Activated naive CD4-positive, alpha-beta T cell treated with anti-CD3 and anti-CD28 coated beads for 36 hours (primary cell): ENCODE data around the gene PTPN9. TPM values are rescaled to one million over a fixed set of nuclear protein-coding genes. Genes with fewer than 3 reads are reported as not detected.
"Not testable (repeated sequence)": the region's sequence is repeated elsewhere in the genome, so short reads cannot be mapped to it uniquely, and the experiment has no call there.

Experiments used
- CTCF ChIA-PET: fragments of 350-600 bp; sonication (Branson Sonifier 250); formaldehyde crosslinking; loops from one replicate; lab custom pipeline; 2021; ENCODE audit warnings: antibody characterized with exemption; lab: Charles Lee
- DNase-seq: peaks from one replicate; pipeline ENCODE4 v3.0.0-alpha.2; 2020
- H3K27ac Mint-ChIP-seq: one replicate; pipeline ENCODE4 v1.8.0; 2021; ENCODE audit warnings: mild to moderate bottlenecking, mixed read lengths
- H3K27me3 Mint-ChIP-seq: one replicate; pipeline ENCODE4 v1.8.0; 2021; ENCODE audit warnings: low read depth, mixed read lengths
- H3K36me3 Mint-ChIP-seq: one replicate; pipeline ENCODE4 v1.8.0; 2021; ENCODE audit warnings: low read depth, mixed read lengths
- H3K4me1 Mint-ChIP-seq: one replicate; pipeline ENCODE4 v1.8.0; 2021; ENCODE audit warnings: low read depth, mixed read lengths
- H3K4me3 Mint-ChIP-seq: one replicate; pipeline ENCODE4 v1.8.0; 2021; ENCODE audit warnings: mild to moderate bottlenecking, moderate library complexity, mixed read lengths
- H3K9me3 Mint-ChIP-seq: one replicate; pipeline ENCODE4 v1.8.0; 2021; ENCODE audit warnings: mixed read lengths
- intact Hi-C: fragments of 100-400 bp; cut with micrococcal nuclease; formaldehyde crosslinking; loops from one replicate; pipeline ENCODE4 v1.15.1; 2023
- total RNA-seq, 2 experiments: library from RNA; stranded (reverse); gene quantifications; one replicate each; pipeline ENCODE4 v1.2.3, GENCODE V29; 2021

Gene PTPN9
- total RNA-seq, 2 experiments from 2014 or later, result 9.5 to 10.1 TPM

GRCh38 chr15:75450307-75451201, 128.6 kb downstream of the PTPN9 start:
- Mint-ChIP-seq H3K27me3 (no peaks in the 10 kb centered on the region), H3K27ac (peak overlapping the region; percentile 98), H3K4me3 (peak overlapping the region; percentile 98), H3K9me3 (no peaks in the 10 kb centered on the region), H3K36me3 (peaks cover 2% of the 10 kb centered on the region), H3K4me1 (peaks cover 47% of the 10 kb centered on the region)
- DNase-seq, result peak; percentile 99
- intact Hi-C loops, result loop anchor here (1.0 to 10.0 kb wide), 13 partner anchors 129 to 1544 kb away; partner anchors contain the start of genes ARID3B, CLK3, COX5A and EDC3
- CTCF ChIA-PET, result interaction anchor here (0.7 to 2.0 kb wide), 3 partner anchors 83 to 235 kb away, joined by 3 to 8 read pairs (median 4); no protein-coding TSS in a partner anchor

DNA sequence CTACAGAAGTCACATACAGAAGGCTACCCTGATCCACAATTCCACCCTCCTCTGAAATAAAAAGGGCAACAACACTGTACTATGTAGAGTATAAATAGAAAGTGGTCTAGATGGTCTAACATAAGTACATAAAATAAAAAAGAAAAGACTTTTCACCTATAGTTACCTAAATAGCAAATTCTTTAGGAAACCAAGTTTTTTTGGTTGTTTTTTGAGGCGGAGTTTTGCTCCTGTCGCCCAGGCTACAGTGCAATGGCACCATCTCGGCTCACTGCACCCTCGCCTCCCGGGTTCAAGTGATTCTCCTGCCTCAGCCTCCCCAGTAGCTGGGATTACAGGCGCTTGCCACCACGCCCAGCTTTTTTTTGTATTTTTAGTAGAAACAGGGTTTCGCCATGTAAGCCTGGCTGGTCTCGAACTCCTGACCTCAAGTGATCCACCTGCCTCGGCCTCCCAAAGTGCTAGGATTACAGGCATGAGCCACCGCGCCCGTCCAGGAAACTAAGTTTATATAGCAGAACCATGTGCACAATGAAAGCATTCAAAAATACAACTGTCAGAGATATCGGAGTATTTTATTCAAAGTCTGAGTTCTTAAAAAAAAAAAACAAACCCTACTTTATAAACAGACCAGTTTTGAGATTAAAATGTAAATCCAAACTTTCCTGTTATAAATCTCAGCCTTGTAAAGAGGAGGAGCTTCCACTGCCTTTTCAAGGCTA, 129.4 kb downstream of the PTPN9 start:
- Mint-ChIP-seq H3K4me1 (peaks cover 48% of the 10 kb centered on the region), H3K4me3 (peak overlapping the region; percentile 98), H3K9me3 (no peaks in the 10 kb centered on the region), H3K27ac (peak overlapping the region; percentile 89), H3K27me3 (no peaks in the 10 kb centered on the region), H3K36me3 (peaks cover 2% of the 10 kb centered on the region)
- CTCF ChIA-PET, result interaction anchor here (1.0 kb wide), 1 partner anchor 83 kb away, joined by 3 read pairs; no protein-coding TSS in a partner anchor
- intact Hi-C loops, result loop anchor here (1.0 to 10.0 kb wide), 12 partner anchors 176 to 1545 kb away; partner anchors contain the start of genes ARID3B, CLK3, COX5A and EDC3
- no peak for DNase-seq

DNA sequence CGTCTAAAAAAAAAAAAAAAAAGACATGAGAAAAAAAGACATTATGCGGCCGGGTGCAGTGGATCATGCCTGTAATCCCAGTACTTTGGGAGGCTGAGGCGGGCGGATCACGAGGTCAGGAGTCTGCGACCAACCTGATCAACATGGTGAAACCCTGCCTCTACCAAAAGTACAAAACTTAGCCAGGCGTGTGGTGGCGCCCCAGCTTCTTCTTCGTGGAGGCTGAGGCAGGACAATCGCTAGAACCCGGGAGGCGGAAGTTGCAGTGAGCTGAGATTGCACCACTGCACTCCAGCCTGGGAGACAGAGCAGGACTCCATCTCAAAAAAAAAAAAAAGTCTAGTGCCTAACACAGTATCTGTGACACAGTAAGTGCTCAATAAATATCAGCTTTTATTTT, 130.9 kb downstream of the PTPN9 start:
- DNase-seq, H3K4me3 Mint-ChIP-seq, H3K27me3 Mint-ChIP-seq, H3K36me3 Mint-ChIP-seq, intact Hi-C loops, H3K9me3 Mint-ChIP-seq: not testable (repeated sequence)
- CTCF ChIA-PET, result interaction anchor here (0.6 kb wide), 1 partner anchor 21 kb away, joined by 4 read pairs; no protein-coding TSS in a partner anchor
- peak overlapping the region; percentile 27 for H3K27ac Mint-ChIP-seq
- peaks cover 63% of the 10 kb centered on the region for H3K4me1 Mint-ChIP-seq

GRCh38 chr15:75446151-75446550, 133.0 kb downstream of the PTPN9 start:
- Mint-ChIP-seq H3K9me3 (no peaks in the 10 kb centered on the region), H3K4me1 (peaks cover 70% of the 10 kb centered on the region), H3K4me3 (no peak overlapping the region), H3K27me3 (no peaks in the 10 kb centered on the region), H3K36me3 (peaks cover 14% of the 10 kb centered on the region), H3K27ac (peak overlapping the region; percentile 74)
- intact Hi-C loops, result loop anchor here (2.0 kb wide), 1 partner anchor 39 kb away; no protein-coding TSS in a partner anchor
- DNase-seq, result peak; percentile 18
- CTCF ChIA-PET, result interaction anchor here (0.8 to 2.6 kb wide), 3 partner anchors 10 to 80 kb away, joined by 3 to 12 read pairs (median 3); partner anchors contain the start of gene MAN2C1

DNA sequence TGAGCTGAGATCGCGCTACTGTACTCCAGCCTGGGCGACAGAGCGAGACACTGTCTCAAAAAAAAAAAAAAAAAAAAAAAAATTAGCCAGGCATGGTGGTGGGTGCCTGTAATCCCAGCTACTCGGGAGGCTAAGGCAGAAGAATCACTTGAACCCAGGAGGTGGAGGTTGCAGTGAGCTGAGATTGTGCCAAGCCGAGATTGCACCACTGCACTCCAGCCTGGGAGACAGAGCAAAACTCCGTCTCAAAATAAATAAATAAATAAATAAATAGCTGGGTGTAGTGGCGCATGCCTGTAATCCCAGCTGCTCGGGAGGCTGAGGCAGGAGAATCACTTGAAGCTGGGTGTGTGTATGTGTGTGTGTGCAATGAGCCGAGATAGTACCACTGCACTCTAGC, 133.8 kb downstream of the PTPN9 start:
- H3K9me3 Mint-ChIP-seq, H3K4me3 Mint-ChIP-seq, DNase-seq, intact Hi-C loops, H3K27me3 Mint-ChIP-seq: not testable (repeated sequence)
- CTCF ChIA-PET, result interaction anchor here (0.6 to 2.6 kb wide), 2 partner anchors 48 to 77 kb away, joined by 3 to 12 read pairs; partner anchors contain the start of gene MAN2C1
- Mint-ChIP-seq H3K27ac (peak overlapping the region; percentile 74), H3K36me3 (peaks cover 14% of the 10 kb centered on the region), H3K4me1 (peaks cover 69% of the 10 kb centered on the region)

GRCh38 chr15:75443972-75444453, 135.1 kb downstream of the PTPN9 start:
- H3K27me3 Mint-ChIP-seq, H3K4me3 Mint-ChIP-seq, CTCF ChIA-PET, H3K9me3 Mint-ChIP-seq, DNase-seq, intact Hi-C loops: not testable (repeated sequence)
- Mint-ChIP-seq H3K4me1 (peaks cover 60% of the 10 kb centered on the region), H3K27ac (peak overlapping the region; percentile 83), H3K36me3 (peaks cover 14% of the 10 kb centered on the region)

DNA sequence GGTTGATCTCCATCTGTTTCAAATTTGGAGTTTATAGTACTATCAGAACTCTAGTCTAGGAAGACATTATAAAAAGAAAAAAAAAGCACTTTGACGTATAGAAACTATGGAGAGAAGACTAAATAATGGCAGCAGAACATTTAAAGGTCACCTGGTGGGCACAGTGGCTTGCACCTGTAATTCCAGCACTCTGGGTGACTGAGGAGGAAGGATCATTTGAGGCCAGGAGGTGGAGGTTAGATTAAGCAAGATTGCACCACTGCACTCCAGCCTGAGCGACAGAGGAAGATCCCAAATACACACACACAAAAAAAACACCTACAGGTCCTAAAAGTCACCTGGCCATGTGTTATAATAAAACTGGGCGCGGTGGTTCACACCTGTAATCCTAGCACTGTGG, 141.4 kb downstream of the PTPN9 start:
- intact Hi-C loops, result no loop called here
- no peak overlapping the region for H3K4me3 Mint-ChIP-seq
- no peak for DNase-seq
- H3K27me3 Mint-ChIP-seq, result no peaks in the 10 kb centered on the region
- H3K9me3 Mint-ChIP-seq, result no peaks in the 10 kb centered on the region
- CTCF ChIA-PET, result interaction anchor here (0.9 to 1.5 kb wide), 2 partner anchors 16 to 30 kb away, joined by 3 to 6 read pairs; no protein-coding TSS in a partner anchor
- peaks cover 49% of the 10 kb centered on the region for H3K4me1 Mint-ChIP-seq
- H3K36me3 Mint-ChIP-seq, result peaks cover 26% of the 10 kb centered on the region
- peak overlapping the region; percentile 53 for H3K27ac Mint-ChIP-seq

- peaks cover 55% of the 10 kb centered on the region for H3K4me1 Mint-ChIP-seq
- H3K27me3 Mint-ChIP-seq, result no peaks in the 10 kb centered on the region
- intact Hi-C loops, result no loop called here
- H3K27ac Mint-ChIP-seq, result no peak overlapping the region
- CTCF ChIA-PET, result interaction anchor here (0.5 to 1.5 kb wide), 5 partner anchors 9 to 1504 kb away, joined by 3 to 6 read pairs (median 4); no protein-coding TSS in a partner anchor
- peaks cover 26% of the 10 kb centered on the region for H3K36me3 Mint-ChIP-seq
- no peak for DNase-seq
- H3K4me3 Mint-ChIP-seq, result no peak overlapping the region
- no peaks in the 10 kb centered on the region for H3K9me3 Mint-ChIP-seq
These were observed 142.2 kb downstream of the PTPN9 start for GRCh38 chr15:75436881-75437280.

DNA sequence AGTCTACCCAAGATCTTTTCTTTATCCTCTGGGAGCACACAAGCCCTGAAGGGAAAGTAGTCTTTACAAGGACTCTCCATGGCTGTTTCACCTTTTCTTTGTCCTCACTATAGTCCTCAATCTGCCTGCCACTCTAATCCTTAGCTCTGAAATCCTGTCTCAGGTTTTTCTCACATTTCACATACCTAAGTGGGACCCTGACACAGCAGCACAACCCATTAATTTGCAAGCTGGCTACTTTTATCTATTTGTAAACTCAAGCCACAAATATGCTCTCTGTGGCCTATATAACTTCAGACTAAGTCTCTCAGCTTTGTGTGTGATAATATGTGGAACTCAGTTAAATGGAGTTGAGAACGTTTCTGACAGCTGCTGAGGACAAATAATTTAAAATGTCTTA, 147.4 kb downstream of the PTPN9 start:
- no peaks in the 10 kb centered on the region for H3K9me3 Mint-ChIP-seq
- CTCF ChIA-PET, result interaction anchor here (0.8 kb wide), 1 partner anchor 26 kb away, joined by 3 read pairs; no protein-coding TSS in a partner anchor

DNA sequence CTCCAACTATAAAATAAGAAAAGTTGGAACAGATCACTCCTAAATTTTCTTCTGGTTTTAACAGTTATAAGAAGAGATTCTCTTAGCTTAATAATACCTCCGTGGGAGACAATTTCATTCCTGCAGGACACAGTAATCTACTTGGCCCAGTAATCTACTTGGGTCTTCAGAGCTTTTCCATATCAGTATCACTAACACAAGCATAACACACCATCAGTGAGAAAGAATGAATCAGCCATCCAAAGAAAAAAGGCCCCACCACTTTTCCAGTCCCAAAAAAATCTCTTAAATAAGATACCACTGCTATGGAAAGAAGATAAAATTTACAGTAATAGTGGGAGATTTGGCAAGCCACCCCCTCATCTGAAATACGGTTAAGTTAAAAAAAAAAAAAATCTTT, 147.8 kb downstream of the PTPN9 start:
- CTCF ChIA-PET, result interaction anchor here (0.8 kb wide), 1 partner anchor 26 kb away, joined by 3 read pairs; no protein-coding TSS in a partner anchor
- H3K4me1 Mint-ChIP-seq, result peaks cover 46% of the 10 kb centered on the region
- intact Hi-C loops, result no loop called here
- no peaks in the 10 kb centered on the region for H3K27me3 Mint-ChIP-seq
- H3K27ac Mint-ChIP-seq, result peak overlapping the region; percentile 36
- H3K4me3 Mint-ChIP-seq, result no peak overlapping the region
- H3K9me3 Mint-ChIP-seq, result no peaks in the 10 kb centered on the region
- DNase-seq, result no peak
- peaks cover 30% of the 10 kb centered on the region for H3K36me3 Mint-ChIP-seq

More for the DNA sequence above, 147.4 kb downstream of the PTPN9 start:
- no peak overlapping the region for H3K4me3 Mint-ChIP-seq
- H3K27me3 Mint-ChIP-seq, result no peaks in the 10 kb centered on the region
- no peak for DNase-seq
- intact Hi-C loops, result no loop called here
- peaks cover 33% of the 10 kb centered on the region for H3K36me3 Mint-ChIP-seq
- peaks cover 46% of the 10 kb centered on the region for H3K4me1 Mint-ChIP-seq
- peak overlapping the region; percentile 36 for H3K27ac Mint-ChIP-seq

GRCh38 chr15:75430259-75430658, 148.9 kb downstream of the PTPN9 start:
- intact Hi-C loops, result no loop called here
- Mint-ChIP-seq H3K36me3 (peaks cover 27% of the 10 kb centered on the region), H3K27me3 (no peaks in the 10 kb centered on the region), H3K9me3 (no peaks in the 10 kb centered on the region), H3K4me1 (peaks cover 45% of the 10 kb centered on the region), H3K27ac (no peak overlapping the region), H3K4me3 (no peak overlapping the region)
- DNase-seq, result no peak
- CTCF ChIA-PET, result no interaction called here
